Glomerular visceral epithelial cell (primary cell): ENCODE data around the gene CRADD.
A peak's percentile ranks its signal among the peaks of the same experiment; 100 is the strongest.
"Not testable (repeated sequence)": the region's sequence is repeated elsewhere in the genome, so short reads cannot be mapped to it uniquely, and the experiment has no call there.

Experiments
- DNase-seq: peaks from one replicate; pipeline ENCODE4 v3.0.0-alpha.2; 2016; ENCODE audit errors: extremely low spot score

The CRADD gene

DNA sequence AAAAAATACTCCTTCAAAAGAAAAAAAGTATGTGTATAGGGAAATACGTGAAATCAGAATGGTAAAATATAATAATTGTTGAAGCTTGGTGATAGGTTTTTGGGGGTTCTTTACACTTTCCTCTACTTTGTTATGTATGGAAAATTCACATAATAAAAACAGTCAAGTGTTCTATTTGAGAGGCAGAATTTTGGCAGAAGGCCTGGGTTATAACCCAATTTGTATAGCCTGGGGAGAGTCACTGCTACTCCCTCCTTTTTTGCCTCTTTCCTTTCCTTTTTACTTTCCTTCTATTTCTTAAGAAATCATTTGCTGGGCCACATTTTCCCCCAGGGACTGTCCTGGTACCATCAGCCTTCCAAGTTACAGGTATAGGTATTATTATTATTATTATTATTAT is 105.7 kb downstream of the CRADD start:
- no peak for DNase-seq

- no peak for DNase-seq
These were observed 106.7 kb downstream of the CRADD start for GRCh38 chr12:93783832-93784231.

DNA sequence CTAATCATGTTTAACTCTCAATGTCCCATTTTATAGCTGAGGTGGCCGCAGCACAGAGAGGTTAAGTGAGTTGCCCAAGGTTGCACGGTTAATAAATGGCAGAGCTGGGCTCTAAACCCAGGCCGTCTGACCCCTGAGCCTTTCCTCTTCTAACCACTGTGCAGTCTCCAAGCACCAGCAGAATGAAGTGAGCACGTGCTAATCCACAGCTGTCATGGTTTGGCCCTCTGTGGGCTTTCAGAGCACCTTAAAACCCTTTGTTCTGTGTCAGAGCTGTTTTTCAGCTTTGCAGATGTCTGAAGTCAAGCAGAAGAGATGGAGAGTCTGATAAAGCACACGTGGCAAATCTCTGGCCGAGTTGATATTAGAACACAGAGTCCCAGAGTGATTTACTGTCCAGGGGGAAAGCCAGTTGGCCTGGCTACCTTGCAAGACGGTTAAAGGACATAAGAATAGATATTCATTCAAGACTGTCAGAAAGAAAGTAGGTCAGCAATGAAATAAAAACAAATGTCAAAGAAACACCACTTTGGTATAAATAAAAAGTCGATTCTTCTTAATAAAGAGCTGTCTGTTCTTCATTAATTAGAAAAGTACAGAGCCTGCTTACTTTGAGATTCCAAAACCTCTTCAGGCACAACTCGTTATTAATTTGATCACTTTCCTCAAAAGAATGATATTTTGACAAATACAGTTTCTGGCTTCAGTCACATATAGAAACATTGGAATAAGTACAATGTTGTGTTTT is 107.3 kb downstream of the CRADD start:
- DNase-seq: peak; percentile 77

DNA sequence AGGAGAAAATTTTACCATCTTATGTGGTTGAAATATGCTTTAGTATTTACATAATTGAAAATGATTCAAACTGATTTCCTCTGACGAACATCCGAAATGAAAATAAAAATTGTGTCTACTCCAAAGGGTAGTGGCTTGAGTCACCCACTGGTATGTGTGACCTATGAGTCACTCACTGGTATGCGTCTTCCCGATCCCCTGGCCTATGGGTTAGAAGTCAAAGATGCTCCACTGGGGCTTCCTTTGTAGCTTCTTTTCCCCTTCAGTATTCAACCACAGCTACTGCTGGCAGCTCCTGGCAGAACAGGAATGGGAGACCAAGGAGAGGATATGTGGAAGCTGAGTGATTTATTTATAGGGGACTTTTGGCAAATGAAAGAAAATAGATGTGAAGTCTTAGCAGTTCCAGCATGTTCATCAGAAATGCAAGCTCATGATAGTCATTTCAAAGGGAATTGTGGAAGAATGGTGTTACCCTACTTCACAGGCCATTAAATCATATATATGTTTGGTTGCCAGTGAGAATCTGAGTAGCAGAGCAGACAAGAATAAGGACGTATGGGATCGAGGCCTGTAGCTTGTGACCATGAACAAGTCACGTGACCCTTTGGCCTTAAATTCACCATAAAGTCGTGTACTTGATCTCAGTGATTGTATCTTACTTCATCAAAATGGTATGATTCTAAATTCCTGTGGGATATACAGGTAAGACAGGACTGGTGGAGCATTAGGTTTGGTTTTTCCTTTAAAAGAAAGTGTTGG is 108.3 kb downstream of the CRADD start:
- DNase-seq: peak; percentile 92

GRCh38 chr12:93786656-93787397 is 109.7 kb downstream of the CRADD start:
- DNase-seq: no peak

DNA sequence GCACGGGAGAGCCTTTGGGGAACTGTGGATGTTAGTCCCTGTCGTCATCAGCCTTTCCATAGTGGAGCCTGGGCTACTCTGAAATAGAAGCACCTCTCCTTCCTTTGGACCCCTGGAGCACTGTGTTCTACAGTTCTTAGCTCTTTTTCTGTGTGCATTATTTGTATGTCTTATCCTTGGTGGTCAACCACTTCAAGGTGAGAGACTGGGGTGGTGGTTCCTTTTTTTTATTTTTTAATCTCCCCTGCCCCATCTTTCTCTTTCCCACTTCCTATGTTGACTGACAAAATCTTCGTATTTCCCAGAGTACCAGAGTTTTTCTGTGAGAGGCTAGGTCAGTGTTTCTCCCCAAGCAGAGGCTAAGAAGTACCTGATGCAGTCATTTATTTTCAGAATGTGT is 111.7 kb downstream of the CRADD start:
- no peak for DNase-seq

DNA sequence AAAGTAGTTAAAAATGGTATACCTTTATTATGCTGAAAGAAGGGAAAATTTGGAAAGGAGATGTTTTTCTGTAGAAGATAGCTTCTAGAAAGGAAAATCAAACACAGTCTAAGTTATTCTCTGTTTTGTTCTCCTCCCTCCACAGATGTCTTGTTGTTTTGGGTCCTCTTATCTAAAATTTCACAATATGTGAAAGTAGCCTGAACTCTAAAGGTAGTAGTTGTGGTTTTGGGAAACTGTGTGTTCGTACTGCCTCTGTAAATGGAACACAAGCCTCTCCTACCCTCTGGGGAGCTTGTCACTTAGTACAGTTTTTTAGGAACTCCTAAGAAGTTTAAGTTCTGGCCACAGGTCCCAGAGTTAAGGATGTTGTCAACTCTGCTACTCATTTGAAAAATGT is 112.6 kb downstream of the CRADD start:
- no peak for DNase-seq

- peak; percentile 72 for DNase-seq
These were observed 113.4 kb downstream of the CRADD start for GRCh38 chr12:93790472-93791152.

GRCh38 chr12:93793007-93793406 is 115.8 kb downstream of the CRADD start:
- DNase-seq: no peak

- no peak for DNase-seq
These were observed 116.8 kb downstream of the CRADD start for GRCh38 chr12:93793983-93794382.

DNA sequence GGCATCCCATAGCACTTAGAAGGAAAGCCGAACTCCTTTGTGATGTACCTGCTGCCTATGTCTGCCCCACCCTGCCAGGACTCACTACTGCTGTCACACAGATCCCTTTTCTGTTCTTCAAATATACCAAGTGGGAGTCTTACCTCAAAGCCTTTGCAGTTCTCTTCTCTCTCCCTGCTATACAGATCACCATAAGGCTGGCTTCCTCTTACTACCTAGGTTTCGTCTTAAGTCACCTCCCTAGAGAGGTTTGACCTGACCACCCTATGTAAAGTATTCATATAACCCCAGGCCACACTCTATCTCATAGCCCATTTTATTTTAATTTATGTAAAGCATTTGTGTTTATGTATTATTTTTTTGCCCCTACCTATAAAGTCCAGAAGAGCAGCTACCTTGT is 117.6 kb downstream of the CRADD start:
- DNase-seq: no peak

DNA sequence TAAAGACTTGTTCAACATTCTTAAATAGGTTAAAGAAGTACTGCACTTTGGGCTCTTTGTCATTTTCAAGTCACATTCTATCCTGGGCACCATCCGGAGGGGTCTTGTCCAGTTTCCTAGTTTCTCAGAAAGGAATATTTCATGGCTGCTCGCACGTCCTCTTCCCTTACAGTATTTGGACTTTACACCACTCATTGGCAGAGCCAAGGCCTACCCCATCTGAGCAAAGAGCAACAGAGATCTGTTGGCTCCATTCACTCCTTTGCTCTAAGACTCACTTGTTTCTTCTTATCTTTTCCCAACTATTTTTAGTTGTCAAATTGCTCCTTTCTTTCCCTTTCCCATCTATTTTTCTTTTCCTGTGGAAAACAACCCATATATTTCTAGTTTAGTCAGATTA is 118.2 kb downstream of the CRADD start:
- no peak for DNase-seq

DNA sequence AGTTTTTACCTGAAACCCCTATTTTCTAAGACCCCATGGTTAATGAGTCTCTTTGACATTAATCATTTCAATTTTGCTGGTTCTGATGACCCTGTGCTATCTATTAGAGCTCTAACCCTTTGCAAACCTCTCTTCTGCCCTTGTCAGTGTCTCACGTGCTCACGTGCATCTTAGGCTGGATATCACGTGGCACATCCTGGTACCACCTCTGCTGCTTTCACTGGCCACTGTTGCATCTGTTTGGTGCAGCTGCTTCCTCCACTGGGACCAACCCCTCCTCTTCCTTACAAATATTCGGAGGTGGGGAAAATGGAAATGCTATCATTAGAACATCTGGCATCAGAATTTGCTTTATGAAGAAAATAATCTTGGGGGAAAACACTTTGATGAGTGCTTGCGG is 119.6 kb downstream of the CRADD start:
- DNase-seq: no peak

- no peak for DNase-seq
These were observed 121.3 kb downstream of the CRADD start for GRCh38 chr12:93798279-93799151.

GRCh38 chr12:93801666-93802065 is 124.5 kb downstream of the CRADD start:
- DNase-seq: not testable (repeated sequence)

GRCh38 chr12:93802293-93802692 is 125.1 kb downstream of the CRADD start:
- peak; percentile 56 for DNase-seq

DNA sequence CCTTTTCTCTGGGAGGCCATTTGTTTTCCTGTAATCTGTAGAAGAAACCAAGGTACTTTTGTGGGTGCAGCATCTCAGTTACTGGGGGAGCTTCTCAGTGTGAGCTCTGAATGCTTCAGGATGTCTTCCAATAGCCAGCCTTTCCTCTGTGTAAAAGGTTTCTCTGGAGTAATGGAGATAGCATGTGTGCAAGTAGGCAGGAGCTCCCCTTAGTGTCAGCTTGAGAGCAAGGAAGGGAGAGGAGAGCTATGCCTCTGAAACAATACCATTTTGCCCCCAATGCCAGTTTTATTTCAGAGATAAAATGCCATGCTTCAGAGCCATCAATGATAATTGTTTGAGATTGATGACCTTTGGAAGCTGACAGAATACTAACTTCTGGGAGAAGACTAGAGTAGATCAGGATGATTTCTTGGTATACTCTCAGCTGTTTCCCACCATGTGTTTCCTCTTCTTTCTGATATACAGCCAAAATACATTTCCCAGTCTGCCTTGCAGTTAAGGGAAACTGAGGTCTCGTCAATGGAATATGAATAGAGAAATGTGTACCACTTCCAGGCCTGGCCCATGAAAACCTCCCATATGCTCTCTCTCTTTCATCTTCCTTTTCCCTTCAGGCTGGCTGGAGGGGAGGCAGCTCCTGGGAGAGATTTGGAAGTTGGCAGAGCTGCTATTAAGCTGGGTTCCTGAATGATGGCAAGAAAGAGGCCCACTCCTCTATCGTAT is 125.7 kb downstream of the CRADD start:
- DNase-seq: no peak

- peak; percentile 37 for DNase-seq
These were observed 126.2 kb downstream of the CRADD start for GRCh38 chr12:93803424-93803807.

DNA sequence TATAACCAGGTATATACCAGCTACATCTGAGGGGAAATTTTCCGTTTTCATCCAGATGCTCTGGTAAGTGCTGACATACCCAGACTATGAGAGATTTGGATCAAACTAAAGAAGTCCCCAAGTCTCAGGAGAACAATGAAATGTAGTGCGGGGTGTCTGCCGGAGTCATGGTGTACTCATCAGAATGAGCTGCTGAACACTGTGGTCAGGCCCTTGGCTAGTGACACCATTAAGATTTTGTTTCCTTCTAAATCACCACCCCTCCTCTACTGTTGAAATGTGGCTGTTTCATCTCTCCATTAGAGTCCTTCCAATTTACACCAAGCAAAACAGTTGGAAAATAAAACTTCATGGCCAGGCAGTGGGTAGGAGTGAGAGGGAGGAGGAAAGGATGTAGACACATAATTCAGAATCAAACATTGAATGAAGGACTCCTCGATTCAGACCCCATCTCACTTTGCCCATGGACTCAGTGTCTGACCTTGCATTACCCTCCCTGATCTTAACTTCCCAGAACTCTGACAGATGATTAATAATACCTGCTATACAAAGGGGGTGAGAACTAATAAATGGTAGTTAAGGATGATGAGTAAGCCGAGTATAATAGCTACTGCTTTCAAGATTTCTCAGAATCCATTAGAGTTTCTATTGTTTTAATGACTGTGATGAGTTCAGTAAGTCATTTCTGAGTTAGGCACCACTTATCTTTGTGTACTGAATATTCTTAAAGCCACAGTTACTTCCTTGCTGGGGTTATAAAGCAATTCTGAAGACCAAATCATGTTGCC is 127.4 kb downstream of the CRADD start:
- peak; percentile 15 for DNase-seq

- DNase-seq: peak; percentile 20
These were observed 128.6 kb downstream of the CRADD start for GRCh38 chr12:93805736-93806141.
